Body of pancreas (tissue), 4 donors: ENCODE results near the gene JADE3.

Source experiments
- CTCF ChIP-seq, 7 experiments: fragments of 450-650 bp in 4 of 7; fragments of 200-600 bp in 3 of 7; sonication (generic) in 3 of 7; IDR thresholded peaks; one replicate each; pipeline ENCODE4 v1.5.1; 2016 to 2019; ENCODE audit warnings: antibody characterized with exemption in 7 of 7
- POLR2A ChIP-seq, 3 donors: fragments of 450-650 bp; IDR thresholded peaks; one replicate each; pipeline ENCODE4 v1.6.1; 2016; ENCODE audit warnings: antibody characterized with exemption in 3 of 3, mild to moderate bottlenecking in 2 of 3

GRCh38 chrX:47047989-47048388 is 135.8 kb downstream of the JADE3 start:
- TF ChIP-seq POLR2A (IDR thresholded peaks at IDR 0.05) (no peak), CTCF (IDR thresholded peaks at IDR 0.05) (peak in 1 of 7 experiments; percentile 11)
